Activated CD8-positive, alpha-beta memory T cell treated with anti-CD3 and anti-CD28 coated beads for 1 hour (primary cell): ENCODE data around the gene THAP7.
A peak's percentile ranks its signal among the peaks of the same experiment; 100 is the strongest.
"Not testable (repeated sequence)": the region's sequence is repeated elsewhere in the genome, so short reads cannot be mapped to it uniquely, and the experiment has no call there.

Experiments used
- DNase-seq, 2 donors: peaks; one replicate each; pipeline ENCODE4 v3.0.0-alpha.2; 2020; ENCODE audit warnings: low read depth in 1 of 2; ENCODE audit errors: extremely low read depth in 1 of 2

The THAP7 gene

DNA sequence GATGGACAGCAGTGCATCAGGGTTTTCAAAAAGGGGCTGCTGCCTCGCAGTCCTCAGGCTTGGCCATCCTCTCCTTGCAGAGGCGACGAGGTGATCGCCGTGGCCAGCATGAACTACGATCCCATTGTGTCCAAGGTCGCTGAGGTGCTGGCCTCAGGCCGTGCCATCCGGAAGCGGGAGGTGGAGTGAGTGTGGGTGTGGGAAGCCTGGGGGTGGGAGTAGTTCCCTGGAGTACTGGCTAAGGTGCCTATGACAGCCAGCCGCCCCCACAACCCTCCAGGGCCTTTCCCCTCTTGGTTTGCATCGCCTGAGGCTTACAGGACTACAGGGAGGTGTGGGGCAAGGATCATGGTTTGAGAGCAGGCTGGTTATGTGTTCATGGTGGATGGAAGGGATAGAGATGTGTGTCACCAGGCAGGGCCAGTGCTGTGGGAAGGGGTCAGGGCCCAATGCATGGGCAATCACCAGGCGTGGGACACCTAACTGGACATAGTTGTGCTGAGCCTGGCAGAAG lies 21.9 kb downstream of the THAP7 start:
- DNase-seq: no peak

DNA sequence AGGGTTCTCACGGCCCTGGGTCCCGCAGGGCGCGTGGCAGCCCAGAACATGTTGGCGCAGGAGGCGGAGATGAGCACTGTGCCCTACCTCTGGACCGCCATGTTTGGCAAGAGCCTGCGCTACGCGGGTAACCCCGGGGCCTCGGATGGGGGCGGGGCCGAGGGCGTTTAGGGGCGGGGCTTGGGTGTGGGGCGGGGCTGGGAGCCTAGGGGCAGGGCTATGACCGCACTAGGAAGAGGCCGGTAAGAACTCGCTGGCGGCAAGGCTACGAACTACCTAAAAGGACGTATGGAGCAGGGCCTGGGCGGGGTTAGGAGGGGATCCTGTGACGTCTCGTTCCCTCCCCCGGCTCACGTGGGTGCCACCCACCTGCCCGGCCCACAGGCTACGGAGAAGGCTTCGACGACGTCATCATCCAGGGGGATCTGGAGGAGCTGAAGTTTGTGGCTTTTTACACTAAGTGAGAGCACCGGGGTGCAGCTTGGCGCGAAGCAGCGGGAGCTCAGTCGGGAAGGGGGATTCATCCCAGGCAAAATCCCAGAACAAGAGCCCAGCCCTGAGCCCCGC lies 22.6 kb downstream of the THAP7 start:
- peak; percentile 20 to 29 for DNase-seq

GRCh38 chr22:20978419-20978818 lies 23.5 kb downstream of the THAP7 start:
- no peak for DNase-seq

DNA sequence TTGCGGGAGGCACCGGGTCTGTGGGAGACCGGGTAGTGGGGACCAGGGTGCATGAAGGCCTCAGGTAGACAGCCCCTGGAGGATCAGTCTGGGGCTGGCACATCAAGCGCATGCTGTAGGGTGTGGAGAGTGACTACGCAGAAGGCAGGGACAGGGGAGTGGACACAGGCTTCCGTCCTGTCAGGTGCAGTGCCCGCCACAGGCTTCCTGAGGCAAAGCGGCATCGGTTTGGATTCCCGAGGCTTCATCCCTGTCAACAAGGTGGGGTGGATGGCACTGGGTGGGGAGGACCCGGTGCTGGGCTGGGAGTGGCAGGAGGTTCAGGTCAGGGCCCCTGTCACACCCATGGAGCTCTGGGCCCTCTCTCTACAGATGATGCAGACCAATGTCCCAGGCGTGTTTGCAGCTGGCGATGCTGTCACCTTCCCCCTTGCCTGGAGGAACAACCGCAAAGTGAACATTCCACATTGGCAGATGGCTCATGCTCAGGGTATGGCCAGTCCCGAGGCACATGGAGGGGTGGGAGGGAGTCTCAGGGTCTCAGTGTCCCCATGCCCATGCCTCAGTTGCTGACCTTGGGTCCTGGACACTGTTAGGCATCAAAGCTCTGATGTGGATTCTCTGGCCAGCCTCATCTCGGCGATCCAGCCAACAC lies 24.3 kb downstream of the THAP7 start:
- DNase-seq: no peak

DNA sequence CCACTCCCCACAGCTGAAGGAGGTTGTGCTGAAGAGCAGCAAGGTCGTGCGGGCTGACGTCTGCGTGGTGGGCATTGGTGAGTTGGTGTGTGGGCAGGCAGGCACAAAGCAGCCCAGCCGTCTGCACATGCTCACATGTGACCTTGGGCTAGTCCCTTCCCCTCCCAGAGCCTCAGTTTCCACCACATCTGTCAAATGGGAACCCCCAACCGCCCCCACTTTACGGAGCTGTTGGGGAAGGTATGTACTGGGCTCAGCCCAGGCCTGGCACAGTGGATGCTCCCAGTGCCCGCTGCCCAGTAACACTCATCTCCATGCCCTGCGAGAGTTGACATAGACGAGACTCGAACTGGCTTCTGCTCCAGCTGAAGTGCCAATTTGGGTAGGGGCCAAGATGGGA lies 24.9 kb downstream of the THAP7 start:
- DNase-seq: no peak

DNA sequence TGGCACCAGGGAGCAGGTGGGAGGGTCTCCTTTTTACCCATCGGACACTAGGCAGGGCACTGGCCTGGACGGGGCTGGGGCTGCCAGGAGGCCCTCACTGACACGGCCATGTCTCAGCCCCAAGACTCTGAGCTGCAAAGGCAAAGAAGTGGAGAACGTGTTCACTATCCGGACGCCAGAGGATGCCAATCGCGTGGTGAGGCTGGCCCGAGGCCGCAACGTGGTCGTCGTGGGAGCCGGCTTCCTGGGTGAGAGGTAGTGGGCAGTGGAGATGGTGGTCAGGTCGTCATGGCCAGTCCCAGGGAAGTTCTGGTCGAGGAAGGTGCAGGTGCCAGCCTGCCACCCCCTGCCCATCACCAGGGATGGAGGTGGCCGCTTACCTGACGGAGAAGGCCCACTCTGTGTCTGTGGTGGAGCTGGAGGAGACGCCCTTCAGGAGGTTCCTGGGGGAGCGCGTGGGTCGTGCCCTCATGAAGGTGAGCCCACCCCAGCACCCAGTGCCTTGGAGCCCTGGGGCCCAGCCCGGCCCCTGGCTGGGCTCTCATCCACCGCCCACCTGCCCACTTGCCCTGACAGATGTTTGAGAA lies 25.5 kb downstream of the THAP7 start:
- no peak for DNase-seq

- DNase-seq: no peak
Measured at GRCh38 chr22:20975541-20976290, 26.2 kb downstream of the THAP7 start.

DNA sequence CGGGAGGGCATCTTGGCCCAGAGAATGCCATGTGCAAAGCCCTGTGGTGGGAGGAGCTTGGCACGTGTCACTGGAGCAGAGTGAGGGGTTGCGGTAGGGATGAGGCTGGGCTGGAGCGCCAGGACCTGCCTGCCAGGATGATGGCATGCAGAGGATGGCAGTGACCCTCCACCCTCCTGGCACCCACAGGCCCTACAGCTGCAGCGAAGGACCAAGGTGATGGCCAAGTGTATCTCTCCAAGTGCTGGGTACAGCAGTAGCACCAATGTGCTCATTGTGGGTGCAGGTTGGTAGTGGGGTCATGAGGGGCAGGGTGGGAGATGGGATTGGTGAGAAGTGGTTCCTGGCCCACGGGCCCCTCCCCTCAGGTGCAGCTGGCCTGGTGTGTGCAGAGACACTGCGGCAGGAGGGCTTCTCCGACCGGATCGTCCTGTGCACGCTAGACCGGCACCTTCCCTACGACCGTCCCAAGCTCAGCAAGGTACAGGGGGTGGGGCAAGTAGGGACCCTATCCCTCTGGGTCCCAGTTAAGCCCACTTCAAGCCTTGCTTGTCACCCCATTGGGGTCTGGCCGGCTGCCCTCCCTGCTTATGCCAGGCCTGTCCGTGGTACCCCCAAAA lies 27.5 kb downstream of the THAP7 start:
- DNase-seq: no peak

GRCh38 chr22:20973634-20974286 lies 28.2 kb downstream of the THAP7 start:
- no peak for DNase-seq

GRCh38 chr22:20972933-20973577 lies 28.9 kb downstream of the THAP7 start:
- DNase-seq: no peak

DNA sequence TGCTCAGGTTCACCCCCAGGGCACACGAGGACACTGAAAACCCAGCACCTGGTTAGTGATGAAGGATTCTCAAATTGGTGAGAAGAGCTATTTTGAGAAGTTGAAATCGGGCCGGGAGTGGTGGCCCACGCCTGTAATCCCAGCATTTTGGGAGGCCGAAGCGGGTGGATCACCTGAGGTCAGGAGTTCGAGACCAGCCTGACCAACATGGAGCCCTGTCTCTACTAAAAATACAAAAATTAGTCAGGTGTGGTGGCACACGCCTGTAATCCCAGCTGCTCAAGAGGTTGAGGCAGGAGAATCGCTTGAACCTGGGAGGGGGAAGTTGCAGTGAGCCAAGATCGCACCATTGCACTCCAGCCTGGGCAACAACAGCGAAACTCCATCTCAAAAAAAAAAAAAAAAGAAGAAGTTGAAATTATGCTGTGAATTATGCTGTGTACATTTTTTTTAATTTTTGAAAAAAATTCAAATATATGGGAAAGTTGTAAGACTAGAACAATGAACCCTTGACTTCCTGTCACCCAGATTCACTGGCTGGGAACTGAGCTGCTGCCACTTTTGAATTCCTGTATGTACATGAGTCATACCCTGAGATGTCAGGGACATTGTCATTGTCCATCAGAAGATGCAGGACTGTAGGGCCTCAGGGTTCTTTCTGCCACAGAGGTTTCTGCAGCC lies 29.8 kb downstream of the THAP7 start:
- not testable (repeated sequence) for DNase-seq

GRCh38 chr22:20970939-20971657 lies 30.8 kb downstream of the THAP7 start:
- no peak for DNase-seq

- no peak for DNase-seq
Measured at GRCh38 chr22:20968281-20968977, 33.5 kb downstream of the THAP7 start.

DNA sequence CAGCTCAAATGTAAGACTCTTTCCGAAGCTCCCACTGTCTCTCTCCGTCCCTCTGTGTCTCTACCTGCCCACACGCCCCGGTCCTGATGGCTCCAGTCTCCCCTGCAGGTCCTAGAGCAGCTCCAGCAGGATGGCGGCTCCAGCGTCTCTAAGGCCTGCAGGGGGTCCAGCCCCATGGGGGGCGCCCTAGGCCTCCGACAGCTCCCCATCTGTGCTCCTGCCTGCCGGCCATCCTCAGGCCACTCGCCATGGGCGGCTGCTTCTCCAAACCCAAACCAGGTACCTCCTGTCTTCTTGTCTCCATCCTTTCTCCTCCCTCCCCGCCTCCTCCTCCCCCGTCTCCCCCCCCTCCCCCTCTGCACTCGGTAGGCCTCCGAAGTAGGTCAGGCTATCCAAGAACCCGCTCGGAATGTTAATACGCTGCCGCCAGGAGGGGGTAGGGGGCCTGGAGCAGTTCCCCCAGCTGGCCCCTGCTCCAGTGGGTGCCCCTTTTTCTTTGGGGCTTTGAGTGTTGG lies 34.2 kb downstream of the THAP7 start:
- no peak for DNase-seq

DNA sequence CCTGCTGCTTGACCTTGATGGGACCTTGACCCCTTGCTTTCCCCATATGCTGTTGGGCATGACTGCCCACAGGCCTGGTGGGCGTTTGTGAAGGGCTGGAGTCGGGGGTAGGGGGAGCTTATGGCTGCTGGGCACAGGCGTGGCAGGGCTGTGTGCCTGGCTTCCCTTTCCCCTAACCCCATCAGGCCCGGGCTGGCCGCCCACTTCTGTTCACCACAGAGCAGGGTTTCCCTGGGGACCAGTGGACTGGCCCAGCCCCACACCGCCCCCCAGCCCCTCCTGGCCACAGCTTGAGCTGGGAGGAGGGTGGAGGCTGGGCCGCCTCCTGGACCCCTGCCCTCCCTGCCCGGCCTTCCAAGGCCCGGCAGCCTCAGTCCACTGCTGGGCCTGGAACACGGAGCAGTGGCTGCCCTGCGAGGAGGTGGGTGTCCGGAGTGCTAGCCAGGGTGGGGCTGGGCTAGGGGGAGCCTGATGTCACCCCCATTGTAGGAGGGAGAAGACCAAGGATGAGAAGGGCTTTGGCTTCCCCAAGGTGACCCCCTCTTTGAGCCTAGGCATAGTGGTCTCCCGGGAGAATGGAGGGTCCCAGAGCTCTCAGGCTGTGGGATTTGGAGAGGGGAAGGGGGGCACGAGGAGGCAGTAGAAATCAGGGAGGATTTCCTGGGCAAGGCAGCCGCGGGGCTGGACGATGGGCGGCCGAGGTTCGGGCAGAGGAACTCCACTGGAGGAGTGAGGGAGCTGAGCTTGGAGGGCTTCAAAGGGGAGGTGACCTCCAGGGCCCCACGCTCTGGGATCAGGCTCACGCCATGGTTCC lies 34.8 kb downstream of the THAP7 start, which contains the start of gene AIFM3:
Gene AIFM3, plus strand, starts transcription at position 373 of the 814 bp plus-strand sequence. CDS start 690 bp downstream, outside the sequence.
- no peak for DNase-seq

- no peak for DNase-seq
Measured at GRCh38 chr22:20965888-20966855, 35.7 kb downstream of the THAP7 start.
